ENCODE results near the gene TNNT3. TPM values are rescaled to one million over a fixed set of nuclear protein-coding genes. Genes with fewer than 3 reads are reported as not detected.
"Not testable (repeated sequence)": the region's sequence is repeated elsewhere in the genome, so short reads cannot be mapped to it uniquely, and the experiment has no call there.

Gene TNNT3
- 1.5 TPM for total RNA-seq

DNA sequence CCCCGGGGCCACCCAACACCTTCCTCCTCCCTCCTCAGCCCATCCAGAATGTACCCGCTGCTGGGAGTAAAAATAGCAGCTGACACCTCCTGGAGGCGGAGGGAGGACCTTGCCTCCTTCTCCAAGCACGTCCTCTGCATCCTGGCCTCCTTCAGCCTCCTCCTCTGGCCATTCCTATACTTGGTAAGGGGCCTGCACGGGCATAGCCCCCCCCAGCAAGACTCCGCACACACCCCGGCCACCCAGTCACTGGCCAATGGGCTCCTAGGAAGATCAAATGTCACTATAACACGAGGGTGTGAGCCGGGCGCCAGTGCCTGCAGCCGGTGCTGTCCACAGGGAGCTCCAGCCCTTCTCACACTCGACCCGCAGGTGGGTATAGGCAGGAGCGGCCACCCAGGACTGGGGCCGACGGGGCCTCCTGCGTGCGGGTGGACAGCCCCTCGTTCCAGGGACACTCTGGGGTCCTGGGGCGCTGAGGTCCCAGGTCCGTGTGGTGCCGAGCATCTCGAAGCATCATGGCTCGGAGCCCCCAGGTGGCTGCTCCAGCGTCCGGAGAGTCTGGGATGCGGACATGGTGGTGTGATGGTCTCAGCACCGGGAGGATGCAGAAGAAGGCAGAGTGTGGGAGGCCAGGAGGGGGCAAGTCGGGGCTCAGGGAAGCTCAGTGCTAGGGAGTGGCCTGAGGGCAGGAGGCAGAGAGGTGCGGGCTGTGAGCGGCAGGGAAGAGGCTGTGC, at the start of gene TNNT3:
TSS of gene TNNT3 (plus strand) at position 313 of the 737 bp plus-strand sequence. CDS start 3,172 bp downstream, outside the sequence.
- no peak for DNase-seq (ENCODE audit: low spot score)

DNA sequence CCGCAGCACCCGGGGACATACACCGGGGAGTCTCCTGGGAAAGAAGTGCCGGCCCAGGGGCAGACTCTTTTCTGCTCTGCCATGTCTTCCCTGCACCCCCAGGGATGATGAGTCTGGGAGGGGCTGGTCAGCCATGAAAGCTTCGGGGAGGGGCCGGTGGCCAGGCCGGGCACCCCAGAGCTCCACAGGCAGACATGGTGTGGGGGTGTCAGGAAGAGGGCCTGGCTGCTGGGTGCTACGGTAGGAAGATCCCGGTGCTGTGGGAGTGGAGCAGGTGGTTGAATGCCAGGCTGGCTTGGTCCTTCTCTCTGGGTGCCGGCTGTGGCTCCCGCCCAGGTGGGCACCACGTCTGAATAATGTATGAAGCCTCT, 49.2 kb upstream of the TNNT3 start:
- no peak for DNase-seq (ENCODE audit: low spot score)

DNA sequence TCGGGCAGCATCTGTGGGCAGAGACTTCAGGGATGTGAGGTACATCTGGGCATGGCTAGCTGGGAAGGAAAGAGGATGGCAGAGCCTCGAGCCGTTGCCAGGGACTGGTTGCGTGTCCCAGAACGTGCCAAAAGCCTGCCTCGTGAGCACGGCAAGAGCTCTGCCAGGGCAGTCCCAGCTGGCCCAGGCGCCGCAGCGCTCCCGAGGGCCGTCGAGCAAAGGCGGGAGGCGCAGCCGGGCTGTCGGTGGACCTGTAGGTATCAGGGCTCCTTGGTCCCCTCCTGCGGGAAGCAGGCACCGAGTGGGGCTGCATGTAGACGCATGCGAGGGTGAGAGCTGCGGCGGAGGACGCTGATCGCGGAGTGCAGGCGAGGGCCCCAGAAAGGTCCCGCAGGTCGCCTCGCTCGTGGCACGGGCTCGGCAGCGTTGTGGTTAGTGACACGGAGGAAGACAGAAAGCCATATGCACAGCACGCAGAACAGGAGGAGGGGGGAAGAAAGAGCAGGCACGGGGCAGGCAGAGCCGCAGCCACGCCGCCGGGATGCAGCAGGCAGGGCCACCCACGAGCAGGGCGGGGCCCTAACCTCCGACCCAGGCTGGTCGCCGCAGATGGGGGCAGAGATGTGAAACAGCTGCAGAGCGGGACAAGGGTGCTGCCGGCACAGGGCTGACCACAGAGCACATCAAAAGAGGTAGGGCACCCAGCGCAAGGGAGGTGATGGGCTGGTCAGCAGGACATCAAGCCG, 48.6 kb upstream of the TNNT3 start:
- DNase-seq (ENCODE audit: low spot score) = no peak

DNA sequence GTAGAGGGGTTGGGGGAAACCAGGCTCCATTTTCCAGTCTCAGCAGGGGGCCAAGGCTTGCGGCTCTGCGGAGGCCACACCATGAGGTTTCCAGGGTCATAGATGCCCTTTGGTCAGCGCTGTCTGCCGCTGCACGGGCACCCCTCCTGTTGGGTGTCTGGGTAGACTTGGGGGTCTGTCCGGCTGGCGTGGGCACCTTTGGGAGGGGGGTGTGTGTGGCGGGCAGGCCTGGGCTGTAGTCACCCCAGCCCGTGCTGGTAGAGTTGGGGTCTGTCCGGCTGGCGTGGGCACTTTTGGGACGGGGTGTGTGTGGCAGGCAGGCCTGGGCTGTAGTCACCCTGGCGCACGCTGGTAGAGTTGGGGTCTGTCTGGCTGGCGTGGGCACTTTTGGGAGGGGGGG, 48.0 kb upstream of the TNNT3 start:
- no peak for DNase-seq (ENCODE audit: low spot score)

DNA sequence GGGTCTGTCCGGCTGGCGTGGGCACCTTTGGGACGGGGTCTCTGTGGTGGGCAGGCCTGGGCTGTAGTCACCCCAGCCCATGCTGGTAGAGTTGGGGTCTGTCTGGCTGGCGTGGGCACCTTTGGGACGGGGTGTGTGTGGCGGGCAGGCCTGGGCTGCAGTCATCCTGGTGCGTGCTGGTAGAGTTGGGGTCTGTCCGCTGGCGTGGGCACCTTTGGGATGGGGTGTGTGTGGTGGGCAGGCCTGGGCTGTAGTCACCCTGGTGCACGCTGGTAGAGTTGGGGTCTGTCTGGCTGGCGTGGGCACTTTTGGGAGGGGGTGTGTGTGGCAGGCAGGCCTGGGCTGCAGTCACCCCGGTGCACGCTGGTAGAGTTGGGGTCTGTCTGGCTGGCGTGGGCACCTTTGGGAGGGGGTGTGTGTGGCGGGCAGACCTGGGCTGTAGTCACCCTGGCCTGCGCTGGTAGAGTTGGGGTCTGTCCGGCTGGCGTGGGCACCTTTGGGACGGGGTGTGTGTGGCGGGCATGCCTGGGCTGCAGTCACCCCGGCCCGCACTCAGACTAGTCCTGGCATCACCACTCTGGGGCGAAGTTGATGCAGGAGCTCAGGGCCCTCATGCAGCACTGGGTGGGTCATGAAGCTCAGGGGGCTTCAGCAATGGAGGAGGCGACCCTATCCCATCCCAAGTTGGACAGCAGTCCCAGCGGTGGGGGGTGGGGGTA, 47.1 kb upstream of the TNNT3 start:
- DNase-seq (ENCODE audit: low spot score) = no peak

DNA sequence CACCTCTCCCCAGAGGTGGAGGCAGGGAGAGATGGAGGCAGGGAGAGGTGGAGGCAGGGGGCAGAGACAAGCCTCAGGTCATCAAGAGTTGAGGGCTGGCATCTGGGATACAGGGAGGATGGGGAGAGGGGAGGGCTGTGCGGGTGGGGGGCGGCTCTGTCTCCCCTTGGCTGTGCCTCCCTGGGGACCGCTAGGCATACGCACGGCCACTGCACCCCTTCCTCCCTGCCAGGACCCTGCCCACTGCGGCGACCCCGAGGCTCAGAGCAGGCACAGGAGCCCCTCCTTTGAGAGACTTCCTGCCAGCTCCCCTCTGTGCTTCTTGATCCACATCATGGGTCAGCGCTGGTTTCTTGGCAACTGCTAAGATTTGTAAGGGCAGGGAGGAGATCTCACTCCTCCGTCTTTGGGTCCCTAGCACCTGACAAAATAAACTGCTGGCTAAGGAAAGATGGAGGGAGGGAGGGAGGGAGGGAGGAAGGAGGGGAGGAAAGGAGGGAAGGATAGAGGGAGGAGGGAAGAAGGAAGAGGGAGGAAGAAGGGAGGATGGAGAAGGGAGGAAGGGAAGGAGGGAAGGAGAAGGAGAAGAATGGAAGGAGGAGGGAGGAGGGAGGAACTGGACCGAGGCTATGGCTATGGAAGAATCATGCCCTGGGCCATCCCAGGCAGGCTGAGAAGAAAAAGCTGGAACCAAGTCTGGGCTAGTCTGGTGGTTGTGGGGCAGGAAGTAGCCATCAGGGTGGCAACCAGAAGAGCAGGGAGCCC, 46.3 kb upstream of the TNNT3 start:
- DNase-seq (ENCODE audit: low spot score) = no peak

DNA sequence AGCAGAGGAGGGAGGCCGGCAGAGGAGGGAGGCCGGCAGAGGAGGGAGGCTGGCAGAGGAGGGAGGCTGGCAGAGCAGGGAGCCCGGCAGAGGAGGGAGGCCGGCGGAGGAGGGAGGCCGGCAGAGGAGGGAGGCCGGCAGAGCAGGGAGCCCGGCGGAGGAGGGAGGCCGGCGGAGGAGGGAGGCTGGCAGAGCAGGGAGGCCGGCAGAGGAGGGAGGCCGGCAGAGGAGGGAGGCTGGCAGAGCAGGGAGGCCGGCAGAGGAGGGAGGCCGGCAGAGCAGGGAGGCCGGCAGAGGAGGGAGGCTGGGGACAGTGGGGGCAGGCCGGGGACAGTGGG, 45.7 kb upstream of the TNNT3 start:
- not testable (repeated sequence) for DNase-seq (ENCODE audit: low spot score)

DNA sequence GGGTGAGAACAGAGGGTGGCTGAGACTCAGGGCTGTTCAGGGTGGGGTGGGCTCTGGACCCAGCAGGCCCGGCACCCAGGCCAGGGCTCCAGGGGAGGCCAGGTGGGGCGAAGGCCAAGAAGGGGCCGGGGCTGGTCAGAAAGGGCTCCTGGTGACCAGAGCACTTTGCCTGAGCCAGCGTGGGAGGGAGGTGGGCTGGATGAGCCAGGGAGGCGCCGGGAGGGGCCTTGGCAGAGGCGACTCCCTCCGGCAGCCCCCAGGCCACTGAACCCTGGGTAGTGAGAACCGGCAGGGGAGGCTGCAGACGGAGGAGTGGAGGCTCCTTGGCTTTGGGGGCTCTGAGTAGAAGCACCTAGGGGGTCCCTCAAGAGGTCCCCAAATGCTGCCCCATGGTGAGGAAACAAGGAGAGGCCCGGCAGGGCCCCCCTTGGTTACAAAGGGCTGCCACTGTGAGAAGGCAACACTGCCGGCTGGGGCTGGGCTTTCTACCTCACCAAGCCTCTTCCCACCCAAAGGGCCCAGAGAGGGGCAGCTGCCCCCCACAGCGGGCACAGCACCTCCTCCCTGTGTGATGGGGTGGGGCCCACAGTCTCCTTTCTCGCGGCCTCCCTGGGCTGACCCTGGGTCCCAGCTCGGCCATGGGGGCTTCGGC, 44.9 kb upstream of the TNNT3 start:
- DNase-seq (ENCODE audit: low spot score) = not testable (repeated sequence)

DNA sequence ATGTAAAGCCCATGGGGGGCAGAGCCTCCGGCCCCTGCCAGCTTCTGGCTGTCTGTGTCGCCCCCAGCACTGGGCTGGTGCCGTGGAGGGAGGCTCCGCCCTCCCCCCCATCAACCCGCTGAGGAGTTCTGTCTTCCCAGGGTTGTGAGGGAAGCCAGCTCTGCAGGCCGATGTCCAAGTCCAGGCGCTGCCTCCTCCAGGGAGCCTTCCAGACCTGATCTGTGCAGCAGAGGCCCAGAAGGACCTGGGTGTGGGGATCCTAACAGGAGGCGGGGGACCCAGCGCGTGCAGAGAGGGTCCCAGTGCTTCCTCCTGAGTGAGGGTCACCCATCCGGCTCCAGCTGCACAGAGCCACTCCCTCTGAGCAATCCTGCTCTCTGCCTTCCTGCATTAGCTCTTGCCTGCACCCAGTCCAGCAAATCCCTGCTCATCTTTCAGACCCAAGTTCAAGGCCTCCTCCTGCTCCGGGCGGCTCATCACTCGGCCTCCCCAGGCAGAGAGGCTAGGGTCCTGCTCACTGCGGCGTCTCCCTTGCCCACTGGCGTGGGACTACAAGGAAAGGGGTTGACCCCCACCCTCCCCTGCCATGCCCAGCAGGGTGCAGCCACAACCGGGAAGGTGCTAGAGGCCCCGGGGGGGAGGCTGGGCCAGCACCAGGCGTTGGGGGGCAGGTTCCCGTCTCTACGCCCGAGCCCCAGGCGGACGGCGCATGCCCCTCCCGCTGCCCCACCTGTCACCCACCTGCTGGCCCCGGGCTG, 44.2 kb upstream of the TNNT3 start:
- DNase-seq (ENCODE audit: low spot score) = no peak

DNA sequence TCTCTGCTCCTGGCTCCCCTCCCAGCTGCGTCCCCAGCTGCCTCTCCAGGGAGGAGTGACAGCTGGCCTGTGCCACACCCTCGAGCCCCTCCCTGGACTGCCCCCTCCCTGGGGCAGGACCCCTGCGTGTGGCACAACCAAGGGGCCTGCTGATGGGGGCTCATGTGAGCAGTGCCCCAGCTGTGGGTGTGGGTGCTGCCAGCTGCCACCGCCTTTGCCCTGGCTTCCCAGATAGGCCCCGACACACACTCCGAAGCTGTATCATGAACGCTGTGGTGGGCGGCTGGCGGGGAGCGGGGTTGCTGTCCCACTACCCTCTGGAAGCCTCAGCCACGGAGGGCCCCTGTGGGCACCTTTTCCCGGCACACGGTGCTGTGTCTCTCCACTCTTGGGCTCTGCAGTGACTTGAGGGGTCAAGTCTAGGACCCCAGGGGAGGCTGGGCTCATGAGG, 43.6 kb upstream of the TNNT3 start:
- DNase-seq (ENCODE audit: low spot score) = not testable (repeated sequence)

DNA sequence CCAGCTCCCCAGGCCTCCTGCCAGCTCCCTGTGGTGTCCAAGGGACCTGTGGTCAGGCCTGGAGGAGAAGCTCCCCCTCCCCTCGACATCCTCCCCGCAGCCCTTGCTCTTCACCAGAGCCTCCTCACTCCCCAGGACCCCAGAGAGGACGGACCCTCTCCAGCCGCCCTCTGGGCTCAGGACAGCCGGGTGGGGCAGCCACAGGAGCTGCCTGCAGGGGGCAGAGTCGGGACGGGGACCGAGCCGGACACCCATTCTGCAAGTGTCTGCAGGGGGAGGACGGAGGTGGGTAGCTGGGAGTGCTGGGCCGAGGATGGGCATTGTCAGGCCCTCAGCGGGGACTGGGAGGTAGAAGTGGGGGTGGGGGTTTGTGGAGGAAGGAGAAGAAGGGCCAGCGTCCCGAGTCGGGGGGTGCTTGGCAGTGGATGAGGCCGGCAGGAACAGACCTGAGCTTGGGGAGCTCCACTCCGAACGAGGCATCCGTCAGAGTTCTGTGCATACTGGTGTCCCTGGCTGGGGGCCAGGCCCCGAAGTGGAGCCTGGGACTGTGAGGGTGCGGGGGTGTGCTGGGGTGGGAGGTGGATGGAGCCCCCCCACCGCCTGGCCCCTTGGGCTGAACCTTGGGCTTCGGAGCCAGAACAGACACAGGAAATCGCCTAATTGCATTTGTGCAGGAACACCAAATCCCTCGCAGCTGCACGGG, 43.0 kb upstream of the TNNT3 start:
- peak; percentile 51 for DNase-seq (ENCODE audit: low spot score)

DNA sequence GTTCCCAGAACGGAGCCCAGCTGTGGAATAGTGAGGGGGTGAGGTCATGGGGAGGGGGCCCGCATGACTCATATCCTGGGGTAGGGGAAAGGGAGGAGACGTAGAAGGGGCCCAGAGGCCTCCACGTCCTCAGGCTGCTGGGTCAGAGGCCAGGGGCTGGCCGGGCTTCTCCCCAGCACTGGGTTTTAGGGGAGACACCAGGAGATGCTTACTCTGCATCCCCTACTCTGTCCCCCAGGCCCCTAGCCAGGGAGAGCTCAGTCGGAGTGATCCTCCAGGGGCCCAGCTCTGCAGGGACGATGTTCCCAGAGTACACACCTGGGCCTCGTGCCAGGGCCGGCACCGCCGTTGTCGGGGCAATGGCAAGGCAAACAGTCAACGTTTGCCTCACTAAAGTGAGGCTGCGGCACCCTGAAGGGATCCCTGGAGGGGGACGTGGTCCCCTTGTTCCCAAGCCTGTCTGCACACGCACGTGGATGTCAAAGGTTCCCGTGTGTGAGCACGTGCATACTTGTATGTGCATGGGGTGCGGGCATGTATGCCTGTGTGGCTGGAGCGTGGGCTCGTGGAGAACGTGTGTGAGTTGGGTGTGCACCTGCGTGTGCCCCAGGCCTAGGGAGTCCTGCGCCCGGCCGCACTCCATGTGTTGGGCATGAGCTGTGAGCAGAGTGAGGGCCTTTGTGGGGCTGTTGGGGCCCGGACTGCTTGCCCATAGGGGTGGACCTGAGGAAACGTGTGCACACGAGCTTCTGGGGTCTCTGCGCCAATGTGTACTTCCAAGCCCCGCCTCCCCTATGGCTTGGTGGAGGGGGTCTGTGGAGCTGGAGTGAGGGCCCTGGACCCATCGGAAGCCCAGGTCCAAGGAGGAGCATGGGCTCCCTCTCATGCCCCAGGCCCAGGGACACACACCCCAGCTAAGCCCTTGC, 42.0 kb upstream of the TNNT3 start:
- no peak for DNase-seq (ENCODE audit: low spot score)

DNA sequence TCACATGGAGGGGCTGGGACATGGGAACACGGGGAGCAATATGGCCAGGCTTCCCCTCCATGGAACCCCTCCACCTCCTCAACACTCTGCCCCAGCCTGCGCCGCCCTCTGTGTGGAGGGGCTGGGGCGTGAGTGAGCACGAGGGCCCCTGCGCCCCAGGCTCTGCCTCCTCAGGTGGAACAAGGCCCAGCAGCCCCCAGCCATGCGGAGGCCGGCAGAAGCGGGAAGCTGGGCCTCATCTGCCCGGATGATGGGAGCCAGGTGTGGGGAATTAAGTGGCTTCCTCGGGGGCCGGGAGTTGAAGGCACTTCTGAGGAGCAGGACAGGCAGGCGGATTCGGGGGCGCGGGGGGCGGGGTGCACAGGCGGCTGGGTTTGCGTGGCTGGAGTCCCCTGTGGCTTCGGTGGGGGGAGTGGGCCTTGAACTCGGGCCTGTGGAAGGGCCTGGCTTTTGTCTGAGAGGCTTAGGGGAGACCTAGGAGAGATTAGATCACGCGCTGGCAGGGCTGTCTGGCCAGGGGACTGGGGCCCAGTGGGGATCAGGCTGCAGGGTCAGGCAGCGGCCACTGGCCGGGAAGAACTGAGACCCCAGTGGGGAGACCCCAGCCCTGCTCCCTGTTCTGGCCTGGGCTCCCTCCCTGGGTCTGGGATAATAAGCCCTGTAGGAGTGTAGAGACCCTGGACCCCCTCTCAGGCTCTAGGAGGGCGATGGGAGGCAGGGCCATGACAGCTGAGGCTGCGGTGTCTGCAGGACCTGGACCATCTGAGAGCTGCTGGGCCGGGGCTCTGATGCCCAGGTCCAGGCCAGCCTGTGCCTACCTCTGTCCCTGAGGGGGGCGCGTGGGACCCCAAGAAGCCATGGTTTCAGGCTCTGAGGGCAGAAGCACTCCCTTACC, 41.1 kb upstream of the TNNT3 start:
- DNase-seq (ENCODE audit: low spot score) = no peak

DNA sequence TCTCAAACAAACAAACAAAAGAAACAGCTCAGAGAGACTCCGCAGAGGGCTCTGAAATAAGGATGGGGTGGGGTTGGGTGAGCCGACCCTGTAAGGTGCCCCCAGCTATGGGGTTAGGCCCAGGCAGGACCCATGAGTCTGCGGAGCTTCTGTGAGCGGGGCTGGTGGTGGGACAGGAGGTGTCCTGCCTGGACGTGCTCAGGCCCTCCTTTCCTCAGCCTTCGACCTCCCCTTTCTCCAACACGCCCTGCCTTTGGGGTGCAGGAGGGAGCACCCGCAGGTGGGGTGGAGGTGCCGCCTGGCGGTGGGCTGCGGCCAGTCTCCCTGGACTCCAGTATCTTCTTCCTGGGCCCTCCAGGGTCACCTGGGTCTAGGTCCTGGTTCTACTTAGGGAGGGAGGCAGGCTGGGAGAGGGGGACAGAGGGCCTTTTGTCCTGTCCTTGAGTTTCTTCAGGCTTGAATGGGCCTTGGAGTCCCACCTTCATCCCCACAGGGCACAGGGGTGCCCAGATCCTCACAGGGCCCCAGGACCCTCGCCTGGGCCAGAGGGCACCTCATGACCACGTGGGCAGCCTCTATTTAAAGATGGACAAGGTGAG, 40.1 kb upstream of the TNNT3 start:
- no peak for DNase-seq (ENCODE audit: low spot score)

DNA sequence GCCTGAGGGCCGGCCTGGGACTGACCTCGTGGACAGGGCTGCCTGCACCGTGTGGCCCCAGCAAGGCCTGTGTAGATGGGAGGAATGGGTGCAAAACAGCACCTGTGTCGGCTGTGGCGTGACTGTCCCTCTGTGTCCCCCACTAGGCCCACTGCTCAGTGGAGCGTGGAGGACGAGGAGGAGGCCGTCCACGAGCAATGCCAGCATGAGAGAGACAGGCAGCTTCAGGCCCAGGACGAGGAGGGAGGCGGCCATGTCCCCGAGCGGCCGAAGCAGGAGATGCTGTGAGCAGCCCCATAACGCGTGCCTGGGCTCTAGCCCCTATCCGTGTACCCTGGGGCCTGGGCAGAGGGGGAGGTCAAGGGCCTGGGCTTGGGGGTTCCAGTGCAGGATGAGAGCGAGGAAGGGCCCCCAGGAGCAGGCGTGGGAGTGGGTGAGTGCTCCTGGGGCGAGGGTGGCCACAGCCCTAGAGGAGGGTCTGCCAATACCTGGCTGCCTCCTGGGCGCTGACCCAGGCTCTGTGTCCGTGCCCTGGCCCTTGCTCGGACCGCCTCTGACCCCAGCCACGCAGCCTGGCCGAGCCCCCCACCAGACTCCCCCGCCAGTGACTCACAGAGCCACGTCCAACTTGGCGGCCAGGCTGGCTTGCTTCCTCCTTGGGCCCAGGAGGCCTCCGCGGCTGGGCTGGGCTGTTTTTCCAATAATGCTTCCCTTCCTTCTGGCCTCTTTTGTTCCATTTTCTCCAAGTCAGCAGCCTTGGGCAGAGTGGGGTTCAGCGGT, 39.4 kb upstream of the TNNT3 start:
- no peak for DNase-seq (ENCODE audit: low spot score)

DNA sequence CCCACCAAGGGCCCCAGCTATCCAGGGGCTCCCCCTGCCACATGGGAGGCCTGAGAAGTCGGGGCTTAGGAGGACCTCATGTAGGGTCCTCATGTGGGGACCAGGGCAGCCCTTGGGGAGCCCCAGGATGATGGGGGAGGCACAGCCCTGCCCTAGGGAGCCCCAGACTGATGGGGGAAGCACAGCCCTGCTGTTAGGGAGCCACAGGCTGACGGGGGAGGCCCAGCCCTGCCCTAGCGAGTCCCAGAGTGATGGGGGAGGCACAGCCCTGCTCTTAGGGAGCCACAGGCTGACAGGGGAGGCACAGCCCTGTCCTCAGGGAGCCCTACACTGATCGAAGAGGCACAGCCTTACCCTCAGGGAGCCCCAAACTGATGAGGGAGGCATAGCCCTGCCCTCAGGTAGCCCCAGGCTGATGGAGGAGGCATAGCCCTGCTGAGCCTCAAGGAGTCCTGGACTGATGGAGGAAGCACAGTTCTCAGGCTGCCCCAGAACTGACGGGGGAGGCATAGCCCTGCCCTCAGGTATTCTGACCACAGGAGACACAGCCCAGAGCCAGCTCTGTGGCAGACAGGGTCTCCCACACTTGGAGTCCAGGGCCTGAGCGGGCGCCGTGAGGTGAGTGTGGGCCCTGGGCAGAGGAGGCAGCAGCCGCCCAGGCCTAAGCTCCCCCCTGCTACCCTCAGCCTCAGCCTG, 38.6 kb upstream of the TNNT3 start:
- DNase-seq (ENCODE audit: low spot score) = no peak

Measured in mucosa of gallbladder (tissue), 1 donor.